Anterior cingulate cortex (tissue), 58 donors: ENCODE measurements around the gene NUDT4B.
"Not testable (repeated sequence)": the region's sequence is repeated elsewhere in the genome, so short reads cannot be mapped to it uniquely, and the experiment has no call there.

Experiments
- DNase-seq, 58 donors: peaks; one replicate each; lab custom pipeline; 2025; lab: John Stamatoyannopoulos, UW

The NUDT4B gene

DNA sequence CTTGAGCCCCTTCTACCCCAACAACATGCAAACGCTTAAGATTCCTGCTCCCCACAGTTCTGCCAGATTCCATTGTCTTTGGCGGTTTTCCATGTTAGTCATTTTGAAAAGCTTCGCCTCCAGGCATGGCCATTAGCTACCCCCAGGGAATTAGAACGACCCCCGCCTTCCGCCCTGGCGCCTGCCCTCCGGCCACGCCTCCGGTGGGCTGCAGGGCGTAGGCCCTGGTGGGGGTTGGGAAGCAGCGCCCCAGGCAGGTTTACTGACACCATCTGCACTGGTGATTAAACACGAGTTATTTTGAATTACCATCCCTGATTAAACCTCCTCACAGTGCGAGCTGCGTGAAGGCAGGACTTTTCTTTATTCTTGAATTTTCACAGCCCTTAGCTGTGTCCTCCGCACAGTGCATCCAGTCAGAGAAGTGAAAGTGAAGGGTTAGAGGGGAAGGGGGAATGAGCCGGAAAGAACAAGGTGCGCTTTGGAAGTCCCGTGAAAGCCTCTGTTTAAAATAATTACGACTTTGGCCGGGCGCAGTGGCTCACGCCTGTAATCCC lies 43.0 kb downstream of the NUDT4B start:
- not testable (repeated sequence) for DNase-seq

DNA sequence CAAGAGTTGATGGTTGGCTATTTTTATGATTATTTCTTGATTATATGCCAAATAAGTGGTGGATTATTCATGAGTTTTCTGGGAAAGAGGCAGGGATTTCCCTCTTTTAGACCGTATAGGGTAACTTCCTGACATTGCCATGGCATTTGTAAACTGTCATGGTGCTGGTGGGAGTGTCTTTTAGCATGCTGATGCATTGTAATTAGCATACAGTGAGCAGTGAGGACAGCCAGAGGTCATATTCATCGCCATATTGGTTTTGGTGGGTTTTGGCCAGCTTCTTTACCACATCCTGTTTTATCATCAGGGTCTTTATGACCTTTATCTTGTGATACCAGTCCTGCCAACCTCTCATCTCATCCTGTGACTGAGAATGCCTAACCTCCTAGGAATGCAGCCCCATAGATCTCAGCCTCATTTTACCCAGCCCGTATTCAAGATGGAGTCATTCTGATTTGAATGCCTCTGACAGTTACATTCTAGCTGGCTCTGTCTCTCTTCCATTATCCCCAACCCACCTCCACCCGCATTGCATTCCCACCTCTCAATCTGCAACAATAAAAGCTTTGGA lies 45.3 kb downstream of the NUDT4B start:
- not testable (repeated sequence) for DNase-seq
